ENCODE data around the gene RFX1.
"Not testable (repeated sequence)": the region's sequence is repeated elsewhere in the genome, so short reads cannot be mapped to it uniquely, and the experiment has no call there.

Gene RFX1

DNA sequence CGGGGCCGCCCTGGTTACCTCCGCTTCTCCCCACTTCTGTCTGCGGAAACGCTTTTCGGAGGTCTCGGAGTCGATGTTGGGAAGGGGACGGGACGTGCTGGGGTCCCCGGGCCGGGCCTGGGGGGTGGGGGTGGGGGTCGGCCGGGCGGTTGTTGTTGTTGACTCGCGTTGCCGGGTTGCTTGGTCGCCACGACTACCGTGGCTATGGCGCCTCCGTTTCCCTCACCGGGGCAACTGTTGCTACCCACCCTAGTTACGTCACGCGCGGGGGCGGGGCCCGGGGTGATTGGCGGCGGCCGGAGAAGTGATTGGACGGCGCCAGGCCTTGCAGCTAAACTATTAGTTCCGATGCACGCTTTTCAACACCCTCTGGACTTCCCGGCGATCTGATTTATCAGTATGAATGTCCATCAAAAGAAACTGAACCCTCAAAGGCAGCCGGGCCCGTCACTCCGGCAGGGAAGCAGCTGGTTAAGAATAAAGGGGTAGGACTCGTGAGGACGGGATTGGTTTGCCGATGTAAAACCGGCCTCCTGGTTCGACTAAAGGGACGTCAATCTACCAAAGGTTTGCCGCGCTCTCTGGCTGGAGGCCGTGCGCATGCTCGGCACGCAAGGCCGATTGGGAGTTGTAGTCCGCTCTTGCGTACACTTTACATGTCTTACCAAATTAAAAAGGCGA, at the start of gene RFX1:
TSS of gene RFX1 (minus strand) at position 236 of the 681 bp plus-strand sequence. CDS start 12,477 bp downstream, outside the sequence.
- peak; percentile 100 for DNase-seq

DNA sequence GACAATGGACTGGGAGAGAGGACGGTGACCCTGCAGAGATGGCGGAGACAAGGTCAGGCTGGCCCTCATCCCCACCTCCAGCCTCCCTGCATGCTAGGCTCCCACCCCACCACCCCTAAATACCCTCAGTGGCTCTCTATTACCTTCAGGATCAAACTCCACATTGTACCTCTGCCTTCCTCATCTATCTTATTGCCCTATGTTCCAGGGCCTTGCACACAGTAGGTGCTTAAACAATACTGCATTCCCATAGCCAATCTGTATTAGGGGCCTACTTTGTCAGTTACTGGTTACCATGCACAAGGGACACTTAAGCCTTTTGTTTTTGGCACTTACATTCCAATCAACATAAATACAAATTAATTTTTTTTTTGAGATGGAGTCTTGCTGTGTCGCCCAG, 49.3 kb upstream of the RFX1 start:
- no peak for DNase-seq

DNA sequence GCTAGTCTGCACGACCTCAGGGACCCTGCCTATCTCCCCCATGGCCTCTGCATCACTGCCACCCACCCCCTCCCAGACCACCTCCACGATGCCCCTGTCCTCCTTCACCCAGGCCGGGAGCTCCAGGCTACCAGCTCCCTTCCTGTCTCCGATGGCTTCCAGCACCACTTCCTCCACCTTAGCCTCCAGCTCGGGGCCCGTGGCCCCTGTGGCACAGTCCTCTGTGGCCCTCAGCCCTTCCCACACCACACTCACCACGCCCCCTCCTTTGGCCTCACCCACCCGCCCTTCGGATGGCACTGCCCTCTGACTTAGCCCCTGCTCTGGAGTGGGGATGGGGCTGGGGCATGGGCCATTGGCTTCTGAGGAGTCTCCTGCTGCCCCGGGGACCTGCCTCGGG, 48.6 kb upstream of the RFX1 start:
- DNase-seq = no peak

DNA sequence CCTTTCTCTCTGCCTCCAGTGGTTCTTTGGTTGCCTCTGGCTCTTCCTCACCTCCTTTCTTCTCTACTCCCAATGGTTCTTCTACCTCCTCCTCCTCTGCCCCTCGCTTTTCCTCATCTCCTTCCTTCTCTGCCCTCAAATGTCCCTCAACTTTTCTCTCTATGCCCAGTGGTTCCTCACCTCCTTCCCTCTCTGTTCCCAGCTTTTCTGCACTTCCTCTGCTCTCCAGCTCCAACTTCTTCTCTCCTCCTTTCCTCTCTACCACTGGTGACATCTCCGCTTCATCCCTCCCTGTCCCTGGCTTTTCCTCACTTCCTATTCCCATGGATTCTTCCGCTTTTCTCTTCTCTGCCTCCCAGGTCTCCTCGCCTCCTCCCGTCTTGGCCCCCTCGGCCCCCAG, 48.0 kb upstream of the RFX1 start:
- no peak for DNase-seq

DNA sequence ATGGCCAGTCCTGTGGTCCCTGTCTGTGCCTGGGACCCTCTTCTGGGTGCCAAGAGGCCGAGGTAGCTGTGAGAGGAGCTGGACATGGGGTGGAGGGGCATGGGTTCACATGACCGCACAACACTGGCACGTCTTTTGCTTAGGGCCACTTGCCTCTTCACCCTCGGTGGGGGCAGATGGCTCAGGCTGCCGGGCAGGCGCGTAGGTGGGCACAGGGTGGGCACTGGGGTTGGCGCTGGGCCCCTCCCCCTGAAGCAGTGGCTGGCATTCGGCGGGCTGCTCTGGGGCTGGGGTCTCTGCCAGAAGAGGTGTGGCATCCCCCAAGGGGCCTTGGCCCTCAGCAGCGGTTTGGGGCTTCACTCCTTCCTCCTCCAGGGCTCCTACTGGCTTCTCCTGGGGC, 47.4 kb upstream of the RFX1 start:
- no peak for DNase-seq

DNA sequence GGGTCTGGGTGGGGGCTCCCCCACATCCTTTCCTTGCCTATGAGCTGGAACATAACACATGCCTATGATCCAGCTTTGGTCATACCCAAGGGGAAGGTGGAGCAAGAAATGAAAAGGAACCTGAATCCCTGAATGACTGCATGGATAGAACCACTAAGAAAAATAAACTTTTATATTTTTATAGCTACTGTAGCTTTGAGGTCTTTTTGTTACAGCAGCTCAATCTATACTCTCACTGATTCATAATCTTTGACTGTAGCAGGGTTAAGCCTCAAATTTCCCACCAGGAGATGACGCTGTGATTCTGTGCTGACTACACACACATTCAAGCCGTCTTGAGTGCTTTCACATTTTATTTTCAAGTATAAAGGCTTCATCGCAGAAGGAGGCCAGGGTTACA, 46.9 kb upstream of the RFX1 start:
- no peak for DNase-seq

DNA sequence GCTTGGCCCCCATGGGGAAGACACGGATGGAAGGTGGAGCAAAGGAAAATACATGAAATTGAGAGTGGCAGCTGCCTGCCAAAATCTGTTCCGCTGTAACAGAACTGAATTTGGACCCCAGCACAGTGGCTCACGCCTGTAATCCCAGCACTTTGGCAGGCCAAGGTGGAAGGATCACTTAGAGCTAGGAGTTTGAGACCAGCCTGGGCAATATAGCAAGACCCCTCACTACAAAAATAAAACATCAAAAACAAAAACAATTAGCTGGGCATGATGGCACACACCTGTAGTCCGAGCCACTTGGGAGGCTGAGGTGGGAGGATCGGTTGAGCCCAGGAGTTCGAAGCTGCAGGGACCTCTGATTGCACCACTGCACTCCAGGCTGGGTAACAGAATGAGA, 46.4 kb upstream of the RFX1 start:
- no peak for DNase-seq

DNA sequence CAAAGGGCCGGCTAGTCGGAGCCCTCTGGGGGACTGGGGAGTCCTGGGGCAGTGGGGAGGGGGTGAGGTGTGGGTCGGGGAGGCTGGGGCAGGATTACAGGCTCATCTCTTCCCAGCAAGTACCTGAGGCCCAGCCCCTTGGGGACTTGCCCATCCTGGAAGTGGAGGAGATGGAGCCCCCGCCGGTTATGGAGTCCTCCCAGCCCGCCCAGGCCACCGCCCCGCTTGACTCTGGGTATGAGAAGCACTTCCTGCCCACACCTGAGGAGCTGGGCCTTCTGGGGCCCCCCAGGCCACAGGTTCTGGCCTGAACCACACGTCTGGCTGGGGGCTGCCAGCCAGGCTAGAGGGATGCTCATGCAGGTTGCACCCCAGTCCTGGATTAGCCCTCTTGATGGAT, 45.9 kb upstream of the RFX1 start:
- no peak for DNase-seq

DNA sequence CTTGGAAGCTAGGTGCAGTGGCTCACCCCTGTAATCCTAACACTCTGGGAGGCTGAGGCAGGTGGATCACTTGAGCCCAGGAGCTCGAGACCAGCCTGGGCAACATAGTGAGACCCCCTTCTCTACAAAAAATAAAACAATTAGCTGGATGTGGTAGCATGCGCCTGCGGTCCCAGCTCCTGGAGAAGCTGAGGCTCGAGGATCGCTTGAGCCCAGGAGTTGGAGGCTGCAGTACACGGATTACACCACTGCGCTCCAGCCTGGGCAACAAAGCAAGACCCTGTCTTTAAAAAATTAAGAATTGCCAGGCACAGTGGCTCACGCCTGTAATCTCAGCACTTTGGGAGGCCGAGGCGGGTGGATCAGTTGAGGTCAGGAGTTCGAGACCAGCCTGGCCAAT, 44.8 kb upstream of the RFX1 start:
- DNase-seq = not testable (repeated sequence)

DNA sequence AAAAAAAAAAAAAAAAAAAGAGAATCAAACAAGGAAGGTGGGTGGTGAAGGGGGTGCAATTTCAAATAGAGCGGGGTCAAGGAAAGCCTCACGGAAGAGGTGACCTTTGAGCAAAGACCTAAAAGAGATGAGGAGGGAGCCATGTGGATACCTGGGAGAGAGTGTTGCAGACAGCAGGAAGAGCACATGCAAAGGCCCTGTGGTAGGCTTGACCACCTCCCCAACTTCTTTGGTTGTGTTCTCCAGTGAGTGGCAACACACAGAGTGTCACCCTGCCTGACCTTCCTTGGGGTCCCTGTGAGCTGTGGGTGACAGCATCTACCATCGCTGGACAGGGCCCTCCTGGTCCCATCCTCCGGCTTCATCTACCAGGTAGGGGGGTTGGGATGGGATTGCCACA, 44.4 kb upstream of the RFX1 start:
- DNase-seq = no peak

DNA sequence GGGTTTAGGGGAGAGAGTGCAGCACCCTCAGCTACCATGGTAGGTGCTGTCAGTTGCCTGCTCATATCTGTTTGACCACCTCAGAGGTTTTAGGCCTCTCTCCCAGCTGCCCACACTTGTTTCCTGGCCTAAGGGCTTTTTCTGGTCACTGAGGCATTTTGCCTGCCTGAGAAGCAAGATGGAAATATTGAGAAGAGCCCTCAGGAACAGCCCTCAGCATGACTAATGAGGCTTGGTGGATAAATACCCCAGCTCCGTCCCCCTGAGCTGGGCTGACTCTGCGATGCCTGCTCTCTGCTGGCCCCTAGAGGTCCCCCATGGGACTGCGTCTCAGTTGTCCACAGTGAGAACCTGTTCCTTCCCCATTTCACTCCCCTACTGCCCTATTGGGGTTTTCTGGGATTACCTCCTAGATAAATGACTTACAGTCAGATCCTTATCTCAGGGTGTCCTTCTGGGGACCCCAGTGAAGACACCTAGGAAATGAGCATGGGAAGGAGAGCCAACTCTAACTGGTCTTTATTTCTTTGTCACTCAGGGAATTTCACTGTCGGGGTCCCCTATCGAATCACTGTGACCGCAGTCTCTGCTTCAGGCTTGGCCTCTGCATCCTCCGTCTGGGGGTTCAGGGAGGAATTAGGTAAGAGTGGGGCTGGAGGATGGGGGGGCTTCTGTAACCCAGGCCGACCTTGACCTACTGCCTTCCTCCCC, 42.5 kb upstream of the RFX1 start:
- DNase-seq = peak; percentile 70

DNA sequence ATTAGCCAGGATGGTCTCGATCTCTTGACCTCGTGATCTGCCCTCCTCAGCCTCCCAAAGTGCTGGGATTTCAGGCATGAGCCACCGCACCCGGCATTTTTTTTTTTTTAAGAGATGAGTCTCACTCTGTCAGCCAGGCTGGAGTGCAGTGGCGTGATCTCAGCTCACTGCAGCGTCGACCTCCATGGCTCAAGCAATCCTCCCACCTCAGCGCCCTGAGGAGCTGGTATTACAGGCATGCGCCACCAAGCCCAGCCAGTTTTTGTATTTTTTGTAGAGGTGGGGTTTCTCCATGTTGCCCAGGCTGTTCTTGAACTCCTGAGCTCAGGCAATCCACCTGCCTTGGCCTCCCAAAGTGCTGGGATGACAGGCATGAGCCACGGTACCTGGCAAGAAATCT, 41.7 kb upstream of the RFX1 start:
- DNase-seq = not testable (repeated sequence)

DNA sequence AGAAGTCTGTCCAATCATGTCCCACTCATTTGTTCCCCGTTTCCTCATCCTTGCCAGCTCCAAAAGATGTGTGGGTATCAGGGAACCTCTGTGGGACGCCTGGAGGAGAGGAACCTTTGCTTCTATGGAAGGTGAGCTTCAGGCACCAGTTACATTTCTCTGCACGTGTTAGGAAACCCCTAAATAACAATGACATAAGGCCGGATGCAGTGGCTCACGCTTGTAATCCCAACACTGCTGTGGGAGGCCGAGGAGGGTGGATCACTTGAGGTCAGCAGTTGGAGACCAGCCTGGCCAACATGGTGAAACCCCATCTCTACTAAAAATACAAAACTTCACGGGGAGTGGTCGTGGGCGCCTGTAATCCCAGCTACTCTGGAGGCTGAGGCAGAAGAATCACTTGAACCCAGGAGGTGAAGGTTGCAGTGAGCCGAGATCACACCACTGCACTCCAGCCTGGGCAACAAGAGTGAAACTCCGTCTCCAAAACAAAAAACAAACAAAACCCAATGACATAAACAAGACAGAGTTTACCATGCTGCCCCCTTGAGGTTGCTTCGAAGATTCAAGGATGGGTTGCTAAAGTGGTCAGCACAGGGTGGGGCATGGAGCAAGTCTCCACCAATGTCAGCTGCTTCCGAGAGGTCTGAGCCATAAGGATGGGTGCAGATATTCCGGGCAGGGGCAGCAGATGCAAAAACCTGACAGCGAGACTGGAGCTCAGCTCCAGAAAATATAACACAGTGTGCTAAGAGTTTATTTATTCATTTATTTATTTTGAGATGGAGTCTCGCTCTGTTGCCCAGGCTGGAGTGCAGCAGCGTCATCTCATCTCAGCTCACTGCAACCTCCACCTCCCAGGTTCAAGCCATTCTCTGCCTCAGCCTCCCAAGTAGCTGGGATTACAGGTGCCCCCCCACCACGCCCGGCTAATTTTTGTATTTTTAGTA, 36.8 kb upstream of the RFX1 start:
- peak; percentile 7 for DNase-seq

DNA sequence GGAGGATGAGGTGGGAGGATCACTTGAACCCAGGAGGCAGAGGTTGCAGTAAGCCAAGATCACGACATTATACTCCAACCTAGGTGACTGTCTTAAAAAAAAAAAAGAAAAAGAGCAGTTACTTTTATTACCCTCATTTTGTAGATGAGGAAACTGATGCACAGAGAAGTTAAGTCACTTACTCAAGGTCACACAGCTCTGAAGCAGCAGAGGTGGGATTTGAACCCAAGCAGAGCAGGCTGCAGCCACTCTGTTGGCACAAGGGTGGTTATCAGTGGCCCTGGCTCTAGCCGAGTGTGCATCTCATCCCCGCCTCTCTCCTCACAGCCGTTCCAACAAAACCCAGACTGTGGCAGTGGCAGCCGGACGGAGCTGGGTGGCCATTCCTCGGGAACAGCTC, 33.1 kb upstream of the RFX1 start:
- DNase-seq = no peak

DNA sequence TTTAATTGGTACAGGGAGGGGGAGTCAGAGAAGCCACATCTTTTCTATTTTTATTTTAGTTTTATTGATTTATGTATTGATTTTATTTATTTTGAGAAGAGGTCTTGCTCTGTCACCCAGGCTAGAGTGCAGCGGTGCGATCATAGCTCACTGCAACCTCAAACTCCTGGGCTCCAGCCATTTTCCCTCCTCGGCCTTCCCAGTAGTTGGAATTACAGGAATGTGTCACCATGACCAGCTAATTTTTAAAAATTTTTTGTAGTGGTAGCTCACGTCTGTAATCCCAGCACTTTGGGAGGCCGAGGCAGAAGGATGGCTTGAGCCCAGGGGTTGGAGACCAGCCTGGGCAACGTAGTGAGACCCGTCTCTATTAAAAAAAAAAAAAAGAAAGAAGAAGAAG, 29.6 kb upstream of the RFX1 start:
- no peak for DNase-seq

DNA sequence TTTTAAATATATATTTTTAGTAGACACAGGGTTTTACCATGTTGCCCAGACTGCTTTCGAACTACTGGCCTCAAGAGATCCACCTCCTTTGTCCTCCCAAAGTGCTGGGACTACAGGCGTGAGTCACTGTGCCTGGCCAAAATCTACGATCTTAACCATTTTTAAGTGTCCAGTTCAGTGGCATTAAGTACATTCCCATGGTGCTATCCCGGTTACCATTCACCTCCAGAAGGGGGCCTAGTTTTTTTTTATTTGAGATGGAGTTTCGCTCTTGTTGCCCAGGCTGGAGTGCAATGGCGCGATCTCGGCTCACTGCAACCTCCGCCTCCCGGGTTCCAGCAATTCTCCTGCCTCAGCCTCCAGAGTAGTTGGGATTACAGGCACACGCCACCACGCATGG, 29.0 kb upstream of the RFX1 start:
- DNase-seq = not testable (repeated sequence)

DNA sequence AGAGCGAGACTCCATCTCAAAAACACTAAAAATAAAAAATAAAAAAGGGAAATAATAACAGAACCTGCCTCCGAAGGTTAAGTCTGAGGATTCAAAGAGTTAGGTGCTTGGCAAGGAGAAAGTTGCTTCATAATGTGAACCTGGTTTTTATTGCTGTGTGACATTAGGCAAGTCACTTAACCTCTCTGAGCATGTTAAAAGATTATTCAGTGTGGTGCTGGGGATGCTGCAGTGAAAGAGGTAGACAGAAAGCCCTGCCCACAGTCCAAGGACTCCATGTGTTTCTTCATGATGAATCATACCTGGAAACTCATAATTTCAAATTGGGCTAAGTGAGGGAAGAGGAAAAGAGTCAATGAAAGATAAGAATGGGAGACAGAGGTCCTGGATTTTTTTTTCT, 27.8 kb upstream of the RFX1 start:
- no peak for DNase-seq

DNA sequence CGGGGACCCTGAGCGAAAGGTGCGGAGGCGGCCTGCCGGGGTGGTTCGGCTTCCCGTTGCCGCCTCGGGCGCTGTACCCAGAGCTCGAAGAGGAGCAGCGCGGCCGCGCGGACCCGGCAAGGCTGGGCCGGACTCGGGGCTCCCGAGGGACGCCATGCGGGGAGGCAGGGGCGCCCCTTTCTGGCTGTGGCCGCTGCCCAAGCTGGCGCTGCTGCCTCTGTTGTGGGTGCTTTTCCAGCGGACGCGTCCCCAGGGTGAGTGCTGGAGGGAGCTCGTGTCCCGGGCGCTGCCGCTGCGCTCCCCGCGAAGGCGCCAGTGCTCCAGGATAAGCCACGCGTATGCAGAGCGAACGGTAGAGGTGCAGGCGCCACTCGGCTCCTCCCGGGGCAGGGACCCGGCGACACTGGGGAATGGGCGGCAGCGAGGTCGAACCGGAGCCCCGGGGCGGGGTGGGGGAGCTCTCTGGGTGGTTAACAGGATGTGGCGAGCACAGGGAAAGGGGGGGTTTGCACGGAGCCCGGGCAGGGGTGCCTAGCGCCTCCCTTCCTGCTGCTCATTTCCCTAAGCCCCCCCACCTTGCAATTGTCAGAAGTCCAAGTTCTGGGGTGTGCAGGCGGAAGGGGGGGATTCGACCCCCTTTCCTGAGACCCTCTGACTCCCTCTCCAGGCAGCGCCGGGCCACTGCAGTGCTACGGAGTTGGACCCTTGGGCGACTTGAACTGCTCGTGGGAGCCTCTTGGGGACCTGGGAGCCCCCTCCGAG, 25.8 kb upstream of the RFX1 start, which contains the start of gene IL27RA:
TSS of gene IL27RA (plus strand) at position 44 of the 762 bp plus-strand sequence. CDS start at position 155, 111 bp downstream.
- DNase-seq = peak; percentile 79

DNA sequence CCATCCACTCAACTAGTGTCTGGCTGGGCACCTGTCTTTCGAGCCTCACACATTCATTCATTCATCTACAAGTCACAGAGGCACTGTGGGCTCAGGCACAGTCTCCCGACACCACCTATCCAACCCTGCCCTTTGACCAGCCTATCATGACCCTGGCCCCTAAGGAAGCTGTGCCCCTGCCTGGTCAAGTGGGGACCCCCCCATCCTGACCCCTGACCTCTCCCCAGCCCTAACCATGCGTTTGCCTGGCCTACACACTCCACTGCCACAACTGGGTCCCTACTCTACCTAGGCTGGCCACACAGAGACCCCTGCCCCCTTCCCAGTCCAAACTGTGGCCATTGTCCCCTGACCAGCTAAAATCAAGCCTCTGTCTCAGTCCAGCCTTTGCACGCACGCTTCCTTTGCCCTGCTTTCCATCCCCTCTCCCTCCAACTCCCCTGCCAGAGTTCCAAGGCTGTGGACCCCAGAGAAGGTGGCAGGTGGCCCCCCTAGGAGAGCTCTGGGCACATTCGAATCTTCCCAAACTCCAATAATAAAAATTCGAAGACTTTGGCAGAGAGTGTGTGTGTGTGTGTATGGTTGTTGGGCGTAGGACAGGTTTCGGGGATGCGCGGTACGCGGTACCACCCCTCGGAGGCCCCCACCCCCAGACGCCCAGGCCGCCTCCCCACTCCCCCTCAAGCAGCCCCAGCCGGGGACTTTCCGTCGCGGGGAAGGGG, 25.0 kb upstream of the RFX1 start:
- no peak for DNase-seq

DNA sequence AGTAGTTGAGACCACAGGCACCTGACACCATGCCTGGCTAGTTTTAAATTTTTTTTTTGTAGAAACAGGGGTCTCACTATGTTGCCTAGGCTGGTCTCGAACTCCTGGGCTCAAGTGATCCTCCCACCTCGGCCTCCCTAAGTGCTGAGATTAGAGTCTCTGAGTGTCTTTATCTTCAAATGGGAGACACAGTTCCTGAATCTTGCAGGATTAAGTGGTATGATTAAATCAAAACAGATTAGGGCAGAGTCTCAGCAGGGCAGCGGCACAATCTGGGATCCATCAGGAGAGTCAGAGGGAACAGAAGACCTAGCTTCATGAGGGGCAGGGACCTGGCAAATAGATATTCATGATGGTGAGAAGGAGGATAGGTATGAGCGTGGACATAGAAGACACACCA, 22.8 kb upstream of the RFX1 start:
- no peak for DNase-seq

DNA sequence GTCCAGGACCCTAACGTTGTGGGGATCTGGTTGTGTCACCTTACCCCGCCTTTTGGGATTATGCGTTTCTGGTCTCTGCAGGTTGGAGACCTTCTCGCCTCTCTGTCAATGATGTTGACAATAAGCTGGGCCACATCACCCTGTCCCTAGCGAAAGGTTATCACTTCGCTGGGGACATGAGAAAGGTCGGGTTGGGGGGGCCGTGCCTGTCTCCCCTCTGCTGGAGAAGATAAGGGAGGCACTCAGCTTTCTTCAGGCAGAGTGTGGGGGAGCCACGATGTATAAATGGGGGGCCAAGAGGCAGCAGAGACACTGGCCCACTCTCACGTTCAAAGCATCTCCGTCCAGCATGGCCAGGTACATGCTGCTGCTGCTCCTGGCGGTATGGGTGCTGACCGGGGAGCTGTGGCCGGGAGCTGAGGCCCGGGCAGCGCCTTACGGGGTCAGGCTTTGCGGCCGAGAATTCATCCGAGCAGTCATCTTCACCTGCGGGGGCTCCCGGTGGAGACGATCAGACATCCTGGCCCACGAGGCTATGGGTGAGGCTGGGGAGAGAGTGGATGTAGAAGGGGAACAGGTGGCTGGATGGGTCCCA, 21.8 kb upstream of the RFX1 start, which contains the start of gene RLN3:
TSS of gene RLN3 (plus strand) at position 293 of the 595 bp plus-strand sequence. CDS start at position 350, 57 bp downstream.
- no peak for DNase-seq
